Upper lobe of right lung (tissue), 1 donor: ENCODE data around the gene TEAD4. TPM values are rescaled to one million over a fixed set of nuclear protein-coding genes. Genes with fewer than 3 reads are reported as not detected.

Experiments
- ATAC-seq: fragments of 200-7000 bp; cut with Tn5 transposase; one replicate; pipeline ENCODE4 v1.9.1; 2020; ENCODE audit warnings: mild to moderate bottlenecking, moderate library complexity
- DNase-seq: peaks from one replicate; pipeline ENCODE4 v3.0.0-alpha.2; 2020
- H3K27ac ChIP-seq: fragments of 200-600 bp; one replicate; pipeline ENCODE4 v1.8.0; 2022
- H3K27me3 ChIP-seq: fragments of 200-600 bp; one replicate; pipeline ENCODE4 v1.8.0; 2022; ENCODE audit warnings: mild to moderate bottlenecking
- H3K36me3 ChIP-seq: fragments of 200-600 bp; one replicate; pipeline ENCODE4 v1.8.0; 2022
- H3K4me1 ChIP-seq: fragments of 200-600 bp; one replicate; pipeline ENCODE4 v1.8.0; 2022
- H3K4me3 ChIP-seq: fragments of 200-600 bp; one replicate; pipeline ENCODE4 v1.8.0; 2022; ENCODE audit warnings: mild to moderate bottlenecking
- H3K9me3 ChIP-seq: fragments of 200-600 bp; one replicate; pipeline ENCODE4 v1.8.0; 2022
- intact Hi-C: fragments of 100-400 bp; cut with DNase I; formaldehyde crosslinking; loops from one replicate; pipeline ENCODE4 v1.11.0; 2022
- total RNA-seq: library from RNA; stranded (reverse); fragmentation: NEBNext Ultra II Directional; extraction: Animal tissue kit (Norgen Biotek cat#: 25700); gene quantifications from one replicate; pipeline ENCODE4 v1.2.1, GENCODE V29; 2021
- TF ChIP-seq, protein P1 (sequence below): fragments of 200-600 bp; IDR thresholded peaks from one replicate; pipeline ENCODE4 v1.8.0; 2022; ENCODE audit warnings: antibody characterized with exemption
- donor health status: DM: no; HTN: yes; CAD: no; lungs with severe emphysema.

The TEAD4 gene
- total RNA-seq, 1 donor from 2014 or later, result 42.5 TPM

DNA sequence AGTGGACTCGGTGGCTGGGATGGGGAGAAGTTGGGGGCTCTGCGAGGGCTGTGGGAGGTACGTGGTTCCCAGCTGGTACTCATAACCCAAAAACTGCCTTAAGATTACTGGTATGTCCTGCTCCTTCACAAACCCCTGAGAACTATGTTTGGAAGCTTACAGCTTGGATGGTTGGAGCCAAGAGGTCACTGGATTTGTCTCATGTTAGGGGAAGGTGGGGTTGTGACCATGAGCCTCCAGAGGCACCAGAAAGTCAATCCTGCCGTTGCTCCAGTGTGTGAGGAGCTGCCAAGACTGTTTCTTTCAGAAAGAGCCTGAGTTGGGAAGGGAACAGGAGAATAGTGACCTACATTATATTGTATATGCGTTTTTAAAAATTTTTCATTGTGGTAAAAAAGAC is 33.5 kb downstream of the TEAD4 start:
- no peak overlapping the region for H3K4me3 ChIP-seq
- H3K4me1 ChIP-seq, result no peaks in the 10 kb centered on the region
- DNase-seq, result no peak
- no peak for ATAC-seq
- H3K9me3 ChIP-seq, result no peaks in the 10 kb centered on the region
- no peak overlapping the region for H3K27ac ChIP-seq
- H3K27me3 ChIP-seq, result no peaks in the 10 kb centered on the region
- TF ChIP-seq, protein P1, sequence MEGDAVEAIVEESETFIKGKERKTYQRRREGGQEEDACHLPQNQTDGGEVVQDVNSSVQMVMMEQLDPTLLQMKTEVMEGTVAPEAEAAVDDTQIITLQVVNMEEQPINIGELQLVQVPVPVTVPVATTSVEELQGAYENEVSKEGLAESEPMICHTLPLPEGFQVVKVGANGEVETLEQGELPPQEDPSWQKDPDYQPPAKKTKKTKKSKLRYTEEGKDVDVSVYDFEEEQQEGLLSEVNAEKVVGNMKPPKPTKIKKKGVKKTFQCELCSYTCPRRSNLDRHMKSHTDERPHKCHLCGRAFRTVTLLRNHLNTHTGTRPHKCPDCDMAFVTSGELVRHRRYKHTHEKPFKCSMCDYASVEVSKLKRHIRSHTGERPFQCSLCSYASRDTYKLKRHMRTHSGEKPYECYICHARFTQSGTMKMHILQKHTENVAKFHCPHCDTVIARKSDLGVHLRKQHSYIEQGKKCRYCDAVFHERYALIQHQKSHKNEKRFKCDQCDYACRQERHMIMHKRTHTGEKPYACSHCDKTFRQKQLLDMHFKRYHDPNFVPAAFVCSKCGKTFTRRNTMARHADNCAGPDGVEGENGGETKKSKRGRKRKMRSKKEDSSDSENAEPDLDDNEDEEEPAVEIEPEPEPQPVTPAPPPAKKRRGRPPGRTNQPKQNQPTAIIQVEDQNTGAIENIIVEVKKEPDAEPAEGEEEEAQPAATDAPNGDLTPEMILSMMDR, result no peak
- intact Hi-C loops, result no loop called here
- H3K36me3 ChIP-seq, result no peaks in the 10 kb centered on the region

DNA sequence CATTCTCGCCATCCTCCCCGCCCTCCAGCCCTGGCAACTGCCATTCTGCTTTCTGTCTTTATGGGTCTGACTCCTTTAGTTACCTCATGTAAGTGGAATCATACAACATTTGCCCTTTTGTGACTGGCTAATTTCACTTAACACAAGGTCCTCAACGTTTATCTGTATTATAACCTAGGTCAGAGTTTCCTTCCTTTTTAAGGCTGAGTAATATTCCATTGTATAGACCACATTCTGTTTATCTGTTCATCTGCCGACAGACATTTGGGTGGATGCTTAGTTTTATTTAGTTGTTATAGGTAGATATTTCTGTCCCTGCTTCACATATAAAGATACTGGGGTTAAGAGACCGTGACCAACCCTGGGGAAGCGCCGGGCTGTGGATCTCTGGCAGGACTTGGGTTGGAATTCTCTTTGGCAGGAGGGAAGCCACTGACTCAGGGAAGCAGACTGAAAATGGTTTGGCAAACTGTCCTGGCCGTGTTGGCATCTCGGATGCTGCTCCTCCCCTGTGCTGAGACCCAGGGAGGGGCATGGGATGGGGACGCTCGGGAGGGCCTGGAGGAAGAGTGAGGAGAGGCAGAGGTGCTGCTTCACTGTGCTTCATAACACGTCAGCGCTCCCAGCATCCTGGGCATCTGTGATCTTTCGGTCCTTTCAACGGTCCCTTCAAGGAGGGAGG is 38.9 kb downstream of the TEAD4 start:
- H3K4me1 ChIP-seq, result no peaks in the 10 kb centered on the region
- H3K36me3 ChIP-seq, result no peaks in the 10 kb centered on the region
- no peak overlapping the region for H3K4me3 ChIP-seq
- no peaks in the 10 kb centered on the region for H3K27me3 ChIP-seq
- TF ChIP-seq, protein P1, result no peak
- no peak for ATAC-seq
- no peak overlapping the region for H3K27ac ChIP-seq
- DNase-seq, result no peak
- intact Hi-C loops, result no loop called here
- H3K9me3 ChIP-seq, result no peaks in the 10 kb centered on the region

DNA sequence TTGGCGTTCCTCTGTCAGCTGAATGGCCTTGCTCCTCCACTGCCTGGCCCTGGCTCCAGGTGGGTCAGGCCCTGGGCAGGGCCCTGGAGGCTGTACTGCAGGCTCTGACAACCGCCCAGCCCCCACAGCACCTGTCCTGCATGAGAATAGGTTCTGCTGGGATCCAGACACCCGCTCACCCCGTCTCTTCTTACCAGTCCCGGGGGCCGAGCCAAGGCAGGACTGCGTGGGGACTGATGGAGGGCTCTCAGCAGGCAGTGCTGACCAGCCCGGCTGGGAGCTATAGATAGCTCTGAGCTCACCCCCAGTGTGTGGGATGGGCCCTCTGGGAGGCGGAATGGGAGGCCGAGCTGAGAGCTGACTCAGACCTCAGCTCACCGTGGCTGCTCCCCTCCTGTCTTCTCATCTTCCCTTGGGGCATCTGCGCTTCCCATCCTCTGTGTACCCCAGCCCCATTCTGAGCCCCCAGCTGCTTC is 39.6 kb downstream of the TEAD4 start:
- ATAC-seq (peak; percentile 18), DNase-seq (no peak)
- TF ChIP-seq, protein P1, result no peak
- Histone ChIP-seq H3K36me3 (no peaks in the 10 kb centered on the region), H3K4me1 (no peaks in the 10 kb centered on the region), H3K9me3 (no peaks in the 10 kb centered on the region), H3K4me3 (no peak overlapping the region), H3K27ac (no peak overlapping the region), H3K27me3 (no peaks in the 10 kb centered on the region)
- intact Hi-C loops, result no loop called here

DNA sequence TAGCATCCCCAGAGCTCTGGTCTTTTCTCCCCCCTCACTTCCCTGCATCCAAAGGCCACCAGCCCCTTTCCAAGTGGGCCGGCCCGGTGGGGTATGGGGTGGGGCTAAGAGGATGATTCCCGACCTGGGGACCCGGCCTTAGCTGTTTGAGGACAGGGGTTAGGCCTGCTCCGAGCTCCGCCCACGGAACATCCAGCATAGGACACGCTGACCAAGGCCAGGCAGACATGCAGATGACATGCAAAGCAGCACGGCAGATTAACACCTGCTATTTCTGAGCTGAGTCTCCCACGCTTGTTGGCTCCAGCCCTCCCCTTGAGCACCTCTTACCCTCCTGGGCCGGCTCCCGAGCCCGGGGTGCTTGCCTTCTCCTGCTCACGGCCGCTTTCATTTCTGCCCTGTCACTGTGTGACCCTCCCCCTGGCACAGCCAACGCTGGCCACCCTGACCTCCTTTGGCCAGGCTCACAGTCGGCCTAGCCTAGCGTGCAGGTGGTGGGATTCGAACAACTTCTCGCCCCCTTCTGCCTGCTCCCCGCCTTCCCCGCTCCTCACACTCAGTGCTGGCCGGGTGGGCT is 40.2 kb downstream of the TEAD4 start:
- no peak overlapping the region for H3K27ac ChIP-seq
- TF ChIP-seq, protein P1, result no peak
- no peak for ATAC-seq
- no peaks in the 10 kb centered on the region for H3K9me3 ChIP-seq
- no peak overlapping the region for H3K4me3 ChIP-seq
- intact Hi-C loops, result no loop called here
- no peak for DNase-seq
- H3K4me1 ChIP-seq, result no peaks in the 10 kb centered on the region
- no peaks in the 10 kb centered on the region for H3K27me3 ChIP-seq
- H3K36me3 ChIP-seq, result no peaks in the 10 kb centered on the region

DNA sequence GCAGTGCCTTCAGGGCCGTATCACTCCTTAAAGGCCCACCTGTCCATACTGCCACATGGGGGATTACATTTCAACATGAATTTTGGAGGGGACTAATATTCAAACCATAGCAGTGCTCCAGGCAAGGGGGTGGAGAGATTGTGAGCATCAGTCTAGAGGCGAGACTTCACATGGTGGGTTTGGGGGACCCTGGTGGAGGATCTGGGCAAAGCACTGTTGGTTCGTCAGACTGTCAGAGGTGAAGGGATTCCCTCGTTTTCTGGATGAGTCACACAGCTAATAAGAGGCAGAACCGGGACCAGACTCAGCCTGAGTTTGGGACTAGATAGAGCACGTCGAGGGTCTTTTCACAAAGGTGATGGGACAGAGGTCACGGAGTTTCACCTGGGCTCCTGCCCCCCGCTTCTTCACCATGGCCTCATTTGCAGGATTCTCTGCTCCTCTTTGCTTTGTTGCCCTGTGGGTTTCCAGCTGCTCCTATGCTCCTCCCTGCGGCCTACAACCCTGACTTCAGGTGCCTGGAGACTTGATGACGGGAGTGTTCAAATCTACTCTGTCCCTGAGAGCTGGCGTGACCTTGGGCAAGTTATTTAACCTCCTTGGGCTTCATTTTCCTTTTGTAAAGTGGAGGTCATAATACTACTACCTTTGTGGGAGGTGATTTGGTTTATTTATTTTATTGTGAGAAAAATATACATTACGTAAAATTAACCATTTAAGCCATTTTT is 41.5 kb downstream of the TEAD4 start:
- H3K4me1 ChIP-seq, result no peaks in the 10 kb centered on the region
- DNase-seq (no peak), ATAC-seq (no peak)
- H3K9me3 ChIP-seq, result no peaks in the 10 kb centered on the region
- H3K4me3 ChIP-seq, result no peak overlapping the region
- TF ChIP-seq, protein P1, result no peak
- H3K27ac ChIP-seq, result no peak overlapping the region
- intact Hi-C loops, result no loop called here
- H3K27me3 ChIP-seq, result no peaks in the 10 kb centered on the region
- no peaks in the 10 kb centered on the region for H3K36me3 ChIP-seq
